ENCODE measurements around the gene DNTTIP2. TPM values are rescaled to one million over a fixed set of nuclear protein-coding genes. Genes with fewer than 3 reads are reported as not detected.

The DNTTIP2 gene
- total RNA-seq, 2 experiments from 2014 or later = 39.7 to 67.6 TPM

GRCh38 chr1:93908394-93909145 is 29.6 kb upstream of the DNTTIP2 start:
- ChIA-PET CTCF (ENCODE audit: unreplicated experiment) (interaction anchor here (0.6 kb wide), 1 partner anchor 68 kb away, joined by 3 read pairs; no protein-coding TSS in a partner anchor), POLR2A (interaction anchor here (0.6 kb wide), 1 partner anchor 1172 kb away, joined by 3 read pairs; no protein-coding TSS in a partner anchor)
- H3K4me2 ChIP-seq (ENCODE audit: low read length) = peak overlapping the region; percentile 84
- H3K79me2 ChIP-seq (ENCODE audit: insufficient read depth, low read depth, low read length) = peaks cover 53% of the 10 kb centered on the region
- peak overlapping the region; percentile 90; the same call in 1 of the 2 replicates for H2AFZ ChIP-seq (ENCODE audit: low read length)
- H3K27ac ChIP-seq (ENCODE audit: low read depth, low read length, poor library complexity, severe bottlenecking) = peak overlapping the region; percentile 39
- DNase-seq (ENCODE audit: low spot score) = peak; percentile 74
- TF ChIP-seq EZH2phosphoT487 (IDR thresholded peaks at IDR 0.05; ENCODE audit: borderline replicate concordance, low read depth, low read length) (no peak), CTCF (conservative IDR thresholded peaks at IDR 0.05; ENCODE audit: low read length) (no peak)
- no peaks in the 10 kb centered on the region for H3K36me3 ChIP-seq (ENCODE audit: insufficient read depth, low read length)
- H3K9me3 ChIP-seq (ENCODE audit: low read length) = no peaks in the 10 kb centered on the region
- intact Hi-C loops (cut with micrococcal nuclease; ENCODE audit: unreplicated experiment) = loop anchor here (1.0 to 2.0 kb wide), 4 partner anchors 30 to 1610 kb away; partner anchors contain the start of genes ABCD3, DNTTIP2, GLMN and RPAP2
- H3K4me1 ChIP-seq (ENCODE audit: insufficient read depth, low read length, poor library complexity, severe bottlenecking) = peaks cover 51% of the 10 kb centered on the region
- no peaks in the 10 kb centered on the region for H3K9me2 ChIP-seq (ENCODE audit: insufficient read depth, low read length)
- BruUV-seq (replicated peaks) = no TSS peak
- H3K4me3 ChIP-seq (ENCODE audit: low read depth, low read length, poor library complexity, severe bottlenecking) = peak overlapping the region; percentile 96
- H4K20me1 ChIP-seq (ENCODE audit: insufficient read depth, low read length) = no peaks in the 10 kb centered on the region

- H3K27ac ChIP-seq (ENCODE audit: low read depth, low read length, poor library complexity, severe bottlenecking) = no peak overlapping the region
- ChIA-PET POLR2A (interaction anchor here (0.6 kb wide), 1 partner anchor 1173 kb away, joined by 3 read pairs; no protein-coding TSS in a partner anchor), CTCF (ENCODE audit: unreplicated experiment) (no interaction called here)
- H3K9me2 ChIP-seq (ENCODE audit: insufficient read depth, low read length) = no peaks in the 10 kb centered on the region
- H3K4me3 ChIP-seq (ENCODE audit: low read depth, low read length, poor library complexity, severe bottlenecking) = peak overlapping the region; percentile 96
- intact Hi-C loops (cut with micrococcal nuclease; ENCODE audit: unreplicated experiment) = loop anchor here (2.0 kb wide), 2 partner anchors 29 to 1609 kb away; partner anchors contain the start of genes DNTTIP2, GLMN and RPAP2
- no peaks in the 10 kb centered on the region for H4K20me1 ChIP-seq (ENCODE audit: insufficient read depth, low read length)
- 0 out of 2 replicates have a peak overlapping the region, but pooled peaks have one; percentile 90 for H2AFZ ChIP-seq (ENCODE audit: low read length)
- peaks cover 56% of the 10 kb centered on the region for H3K4me1 ChIP-seq (ENCODE audit: insufficient read depth, low read length, poor library complexity, severe bottlenecking)
- peaks cover 55% of the 10 kb centered on the region for H3K79me2 ChIP-seq (ENCODE audit: insufficient read depth, low read depth, low read length)
- no TSS peak for BruUV-seq (replicated peaks)
- DNase-seq (ENCODE audit: low spot score) = no peak
- H3K4me2 ChIP-seq (ENCODE audit: low read length) = peak overlapping the region; percentile 84
- no peaks in the 10 kb centered on the region for H3K9me3 ChIP-seq (ENCODE audit: low read length)
- TF ChIP-seq EZH2phosphoT487 (IDR thresholded peaks at IDR 0.05; ENCODE audit: borderline replicate concordance, low read depth, low read length) (no peak), CTCF (conservative IDR thresholded peaks at IDR 0.05; ENCODE audit: low read length) (no peak)
- H3K36me3 ChIP-seq (ENCODE audit: insufficient read depth, low read length) = no peaks in the 10 kb centered on the region
These were observed 28.7 kb upstream of the DNTTIP2 start for GRCh38 chr1:93907718-93908117.

GRCh38 chr1:93906480-93906879 is 27.5 kb upstream of the DNTTIP2 start:
- POLR2A ChIA-PET = no interaction called here
- H3K36me3 ChIP-seq (ENCODE audit: insufficient read depth, low read length) = no peaks in the 10 kb centered on the region
- CTCF ChIA-PET (ENCODE audit: unreplicated experiment) = no interaction called here
- H3K4me3 ChIP-seq (ENCODE audit: low read depth, low read length, poor library complexity, severe bottlenecking) = peak overlapping the region; percentile 96
- peak overlapping the region; percentile 84 for H3K4me2 ChIP-seq (ENCODE audit: low read length)
- H3K4me1 ChIP-seq (ENCODE audit: insufficient read depth, low read length, poor library complexity, severe bottlenecking) = peaks cover 64% of the 10 kb centered on the region
- no peaks in the 10 kb centered on the region for H4K20me1 ChIP-seq (ENCODE audit: insufficient read depth, low read length)
- H3K27ac ChIP-seq (ENCODE audit: low read depth, low read length, poor library complexity, severe bottlenecking) = no peak overlapping the region
- no peaks in the 10 kb centered on the region for H3K9me2 ChIP-seq (ENCODE audit: insufficient read depth, low read length)
- H3K9me3 ChIP-seq (ENCODE audit: low read length) = no peaks in the 10 kb centered on the region
- no TSS peak for BruUV-seq (replicated peaks)
- intact Hi-C loops (cut with micrococcal nuclease; ENCODE audit: unreplicated experiment) = no loop called here
- no peak for TF ChIP-seq CTCF (conservative IDR thresholded peaks at IDR 0.05; ENCODE audit: low read length)
- TF ChIP-seq EZH2phosphoT487 (IDR thresholded peaks at IDR 0.05; ENCODE audit: borderline replicate concordance, low read depth, low read length) = no peak
- peaks cover 55% of the 10 kb centered on the region for H3K79me2 ChIP-seq (ENCODE audit: insufficient read depth, low read depth, low read length)
- no peak for DNase-seq (ENCODE audit: low spot score)
- no peak overlapping the region for H2AFZ ChIP-seq (ENCODE audit: low read length)
